HG03097 (cell line): ENCODE results near the gene ASB16.
"Not testable (repeated sequence)": the region's sequence is repeated elsewhere in the genome, so short reads cannot be mapped to it uniquely, and the experiment has no call there.

Source experiments
- ATAC-seq: cut with Tn5 transposase; IDR thresholded peaks from one replicate; pipeline ENCODE4 v1.9.1; 2021; ENCODE audit not compliant: unreplicated experiment, low FRiP score

ASB16 gene

DNA sequence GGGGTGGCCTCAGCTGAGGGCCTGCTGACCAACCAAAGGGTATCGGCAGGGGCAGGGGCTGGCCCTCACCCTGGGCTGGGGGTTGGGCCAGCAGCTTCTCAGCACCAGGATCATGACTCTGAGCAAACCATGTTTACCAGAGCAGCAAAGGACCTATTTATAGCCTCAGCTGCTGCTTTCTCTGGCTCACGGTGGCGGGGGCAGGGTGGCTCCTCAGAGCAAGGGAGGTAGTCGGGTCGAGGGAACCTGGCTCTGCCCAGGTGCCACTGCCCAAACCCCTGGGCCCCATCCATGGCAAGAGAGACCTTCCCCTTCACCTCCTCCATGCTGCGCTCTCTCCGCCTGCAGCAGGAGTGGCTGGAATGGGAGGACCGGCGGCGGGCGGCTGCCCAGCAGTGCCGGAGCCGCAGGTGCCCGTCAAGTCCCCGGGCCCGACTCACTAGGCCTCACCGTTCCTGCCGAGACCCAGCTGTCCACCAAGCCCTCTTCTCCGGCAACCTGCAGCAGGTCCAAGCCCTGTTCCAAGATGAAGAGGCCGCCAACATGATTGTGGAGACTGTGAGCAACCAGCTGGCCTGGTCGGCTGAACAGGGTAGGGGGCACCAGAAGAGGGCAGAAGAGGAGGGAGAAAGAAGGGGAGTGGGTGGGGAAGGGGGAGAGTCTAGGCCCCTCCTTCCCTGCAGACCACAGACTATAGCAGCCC lies at the start of gene ASB16:
TSS of gene ASB16 (plus strand) at position 206 of the 703 bp plus-strand sequence. CDS start at position 292, 86 bp downstream.
- no peak for ATAC-seq

DNA sequence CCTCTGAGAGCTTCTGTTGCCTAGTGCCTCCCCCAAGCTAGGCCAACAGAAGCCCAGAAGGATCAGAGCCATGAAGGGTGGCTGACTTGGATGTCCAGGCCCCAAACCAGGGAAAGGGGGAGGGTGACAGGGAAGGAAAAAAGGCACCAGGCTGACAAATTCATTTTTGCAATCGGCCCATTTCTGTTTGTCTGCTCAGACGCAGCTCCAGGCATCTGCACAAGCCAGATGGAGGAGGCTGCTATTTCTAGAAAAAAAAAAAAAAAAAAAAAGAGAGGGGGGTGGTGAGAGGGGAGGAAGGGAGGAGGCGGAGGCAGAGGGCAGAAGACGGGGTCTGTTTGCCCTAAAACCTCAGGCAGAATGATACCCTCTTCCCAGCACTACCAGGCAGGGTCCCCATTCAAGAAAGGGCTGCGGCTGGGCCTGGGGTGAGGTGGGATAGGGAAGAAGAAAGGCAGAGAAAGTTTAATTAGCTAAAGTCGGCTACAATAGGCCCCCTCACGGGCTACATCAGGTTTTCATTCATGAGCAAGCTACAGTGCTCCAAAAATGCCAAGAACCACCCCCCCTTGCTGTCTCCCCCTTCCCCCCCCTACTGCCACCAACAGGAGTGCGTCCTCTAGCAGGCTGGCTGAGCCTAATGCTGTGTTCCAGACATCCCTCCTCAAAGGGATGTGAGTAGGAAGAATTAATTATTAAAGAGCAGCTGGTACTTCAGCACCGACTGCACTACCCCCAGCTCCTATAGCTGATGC lies 49.5 kb upstream of the ASB16 start:
- no peak for ATAC-seq

GRCh38 chr17:44121997-44122815 lies 48.3 kb upstream of the ASB16 start:
- ATAC-seq, result no peak

DNA sequence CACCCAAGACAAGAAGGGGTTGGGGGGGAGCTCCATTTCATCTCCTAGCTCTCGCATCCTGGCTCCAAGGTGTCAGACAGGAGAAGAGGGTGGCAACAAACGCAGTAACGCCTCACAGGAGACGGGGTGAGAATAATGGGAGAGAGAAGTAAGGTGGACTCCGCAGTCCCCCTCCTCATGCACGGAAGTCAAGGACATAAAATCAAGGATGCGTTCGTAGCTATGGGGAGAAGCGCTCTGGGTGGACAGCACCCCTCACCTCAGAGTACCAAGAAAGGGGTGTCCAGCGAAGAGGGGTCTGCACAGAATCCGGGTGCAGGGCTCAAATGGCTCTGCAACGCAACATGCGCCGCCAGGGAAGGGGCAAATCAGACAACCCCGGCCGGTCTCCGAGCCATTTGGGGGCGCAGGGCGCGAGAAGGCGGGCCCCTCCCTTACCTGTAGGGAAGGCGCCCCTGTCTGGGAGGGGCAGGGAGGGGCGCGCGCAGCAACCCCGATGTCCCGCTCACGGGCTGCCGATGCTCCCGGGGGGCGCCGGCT lies 47.6 kb upstream of the ASB16 start:
- ATAC-seq, result peak; percentile 21

DNA sequence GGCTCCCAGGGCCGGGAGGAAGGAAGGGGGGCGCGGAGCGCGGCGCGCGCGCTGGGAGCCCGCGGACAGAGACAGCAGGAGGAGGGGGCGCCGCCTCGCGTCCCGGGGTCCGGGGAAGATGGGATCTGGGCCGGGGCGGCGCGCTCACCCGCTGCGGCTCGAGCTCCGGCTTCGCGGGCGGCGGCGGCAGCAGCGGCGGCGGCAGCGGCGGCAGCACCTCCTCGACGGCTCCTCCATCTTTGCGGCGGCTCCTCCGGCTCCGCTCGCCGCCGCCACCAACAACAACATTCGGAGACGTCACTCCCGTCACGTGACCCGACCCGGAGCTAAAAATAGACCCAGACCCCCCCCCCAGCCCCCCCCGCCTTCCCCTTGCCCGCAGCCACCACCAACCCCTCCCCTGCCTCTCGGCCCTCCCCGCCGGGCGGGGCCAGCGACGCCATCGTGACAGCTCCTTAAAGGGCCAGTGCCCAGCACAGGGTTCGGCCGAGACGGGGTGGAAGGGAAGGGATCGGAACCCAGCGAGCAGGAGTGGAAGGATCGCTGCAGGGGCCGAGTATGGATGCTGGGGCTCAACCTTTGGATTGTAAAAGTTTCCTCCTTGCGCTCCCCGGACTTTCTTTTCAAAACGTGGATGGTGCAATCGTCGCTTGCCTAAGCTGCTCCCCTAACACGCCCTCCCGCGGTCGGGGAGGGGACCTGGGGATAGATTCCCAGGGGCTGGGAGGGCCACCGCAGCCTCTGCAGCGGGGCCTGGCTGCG lies 47.0 kb upstream of the ASB16 start, which contains the start of gene HDAC5:
TSS of gene HDAC5 (minus strand) at position 286 of the 762 bp plus-strand sequence. CDS start 6,126 bp downstream, outside the sequence.
- ATAC-seq, result peak; percentile 85

DNA sequence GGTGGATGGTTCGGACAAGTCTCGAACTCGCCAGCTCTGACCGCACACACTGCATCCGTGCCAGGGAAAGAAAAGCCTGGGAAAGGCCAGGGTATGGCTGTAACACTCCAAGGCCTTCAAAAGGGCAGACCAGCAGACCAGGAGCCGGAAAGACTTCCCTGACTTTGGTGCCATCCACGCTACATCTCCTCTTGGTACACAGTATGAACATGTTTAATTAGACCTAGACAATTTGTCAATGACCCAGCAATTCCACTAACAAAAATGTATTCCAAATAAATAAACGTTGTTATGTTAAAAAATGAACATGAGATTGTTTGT lies 46.4 kb upstream of the ASB16 start:
- no peak for ATAC-seq

DNA sequence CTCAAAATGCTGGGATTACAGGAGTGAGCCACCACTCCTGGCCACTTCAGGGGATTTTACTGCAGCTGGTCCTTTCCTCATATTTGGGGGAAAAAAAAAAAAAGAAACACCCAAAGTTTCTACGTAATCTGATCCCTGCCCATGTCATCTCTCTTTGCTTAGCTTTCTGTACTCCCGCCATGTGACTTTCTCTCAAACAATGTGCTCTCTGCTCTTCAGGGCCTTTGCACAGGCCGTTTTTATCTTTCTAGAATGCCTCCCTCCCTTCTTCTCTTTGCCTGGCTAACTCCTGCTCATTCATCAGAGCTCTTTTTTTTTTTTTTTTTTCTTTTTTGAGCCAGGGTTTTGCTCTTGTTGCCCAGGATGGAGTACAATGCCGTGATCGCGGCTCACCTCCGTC lies 42.1 kb upstream of the ASB16 start:
- ATAC-seq, result no peak

GRCh38 chr17:44130693-44131349 lies 39.7 kb upstream of the ASB16 start:
- ATAC-seq, result no peak

DNA sequence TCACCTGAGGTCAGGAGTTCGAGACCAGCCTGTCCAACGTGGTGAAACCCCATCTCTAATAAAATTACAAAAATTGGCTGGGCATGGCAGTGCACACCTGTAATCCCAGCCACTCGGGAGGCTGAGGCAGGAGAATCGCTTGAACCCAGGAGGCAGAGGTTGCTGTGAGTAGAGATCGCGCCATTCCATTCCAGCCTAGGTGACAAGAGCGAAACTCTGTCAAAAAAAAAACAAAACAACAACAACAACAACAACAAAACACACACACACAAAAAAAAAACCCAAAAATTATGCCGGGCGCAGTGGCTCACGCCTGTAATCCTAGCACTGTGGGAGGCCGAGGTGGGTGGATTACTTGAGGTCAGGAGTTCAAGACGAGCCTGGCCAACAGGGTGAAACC lies 39.1 kb upstream of the ASB16 start:
- not testable (repeated sequence) for ATAC-seq

DNA sequence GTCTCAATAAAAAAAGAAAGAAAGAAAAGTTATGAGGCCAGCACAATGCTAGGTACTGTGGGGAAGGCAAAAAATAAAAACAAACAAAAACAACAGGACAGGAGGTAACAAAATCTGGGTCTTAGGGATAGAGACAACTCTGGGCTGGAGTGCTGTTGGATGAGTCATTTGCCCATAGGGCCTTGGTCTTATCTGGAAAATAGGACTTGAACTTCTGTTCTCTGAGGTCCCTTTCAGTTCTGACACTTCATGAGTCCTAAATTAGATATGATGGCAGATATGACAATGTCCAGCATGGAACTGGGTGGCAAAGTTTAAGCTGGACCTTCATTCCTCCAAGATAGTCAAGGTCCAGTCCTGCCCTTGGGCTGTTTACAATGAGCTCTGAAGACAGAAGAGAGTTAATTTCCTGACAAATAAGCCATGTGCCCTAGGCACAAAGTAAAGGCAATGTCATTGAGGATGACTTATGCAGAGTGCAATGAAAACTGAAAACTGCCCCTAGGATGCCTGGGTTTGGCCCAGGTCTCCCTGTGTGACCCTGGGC lies 38.2 kb upstream of the ASB16 start:
- no peak for ATAC-seq

DNA sequence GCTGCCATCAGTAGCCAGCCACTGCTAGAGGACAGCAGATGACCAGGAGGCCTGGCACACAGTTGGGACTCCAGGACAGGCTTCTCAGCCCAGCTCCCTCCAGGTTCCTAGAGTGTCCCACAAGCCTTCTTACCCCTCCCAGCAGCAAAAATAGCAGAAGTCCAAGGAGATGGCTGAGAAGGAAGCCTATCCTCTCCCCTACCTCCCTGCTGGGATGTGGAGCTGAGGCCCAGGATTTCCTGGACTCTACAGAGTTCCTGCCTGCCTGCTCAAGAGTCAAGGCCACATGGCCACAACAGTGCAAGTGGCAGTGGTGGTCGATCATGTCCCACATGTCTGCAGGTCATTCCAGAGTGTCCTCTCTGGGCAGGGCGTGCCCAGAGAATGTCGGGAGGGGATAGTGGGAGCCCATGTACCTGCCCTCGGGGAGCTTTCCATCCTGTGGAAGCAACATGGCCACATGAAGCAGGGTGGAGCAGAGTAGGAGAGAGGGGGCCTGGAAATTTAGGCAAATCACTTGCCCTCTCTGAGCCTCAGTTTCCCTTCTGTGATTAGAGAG lies 36.5 kb upstream of the ASB16 start:
- no peak for ATAC-seq

DNA sequence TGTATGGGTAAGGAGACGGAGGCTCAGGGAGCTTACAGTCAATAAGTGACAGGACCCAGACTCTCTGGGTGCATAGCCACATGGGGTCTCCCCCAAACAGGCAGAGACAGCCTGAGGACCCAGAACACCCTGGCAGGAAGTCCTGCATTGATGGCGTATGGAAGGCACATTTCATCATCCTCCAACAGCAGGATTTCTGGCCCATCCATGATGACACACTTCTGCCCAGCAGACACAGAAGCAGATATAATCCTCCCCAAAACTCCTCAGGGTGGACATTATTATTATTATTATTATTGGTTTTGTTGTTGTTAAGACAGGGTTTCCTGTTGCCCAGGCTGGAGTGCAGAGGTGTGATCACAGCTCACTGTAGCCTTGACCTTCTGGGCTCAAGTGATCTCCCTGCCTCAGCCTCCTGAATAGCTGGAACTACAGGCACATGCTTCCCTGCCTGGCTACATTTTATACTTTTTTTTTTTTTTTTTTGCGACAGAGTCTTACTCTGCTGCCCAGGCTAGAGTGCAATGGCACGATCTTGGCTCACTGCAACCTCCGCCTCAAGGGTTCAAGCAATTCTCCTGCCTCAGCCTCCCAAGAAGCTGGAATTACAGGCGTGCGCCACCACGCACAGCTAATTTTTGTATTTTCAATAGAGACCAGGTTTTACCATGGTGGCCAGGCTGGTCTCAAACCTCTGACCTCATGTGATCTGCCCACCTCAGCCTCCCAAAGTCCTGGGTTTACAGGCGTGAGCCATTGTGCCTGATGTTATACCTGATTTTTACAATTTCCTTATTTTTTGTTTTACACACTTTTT lies 35.5 kb upstream of the ASB16 start:
- no peak for ATAC-seq

DNA sequence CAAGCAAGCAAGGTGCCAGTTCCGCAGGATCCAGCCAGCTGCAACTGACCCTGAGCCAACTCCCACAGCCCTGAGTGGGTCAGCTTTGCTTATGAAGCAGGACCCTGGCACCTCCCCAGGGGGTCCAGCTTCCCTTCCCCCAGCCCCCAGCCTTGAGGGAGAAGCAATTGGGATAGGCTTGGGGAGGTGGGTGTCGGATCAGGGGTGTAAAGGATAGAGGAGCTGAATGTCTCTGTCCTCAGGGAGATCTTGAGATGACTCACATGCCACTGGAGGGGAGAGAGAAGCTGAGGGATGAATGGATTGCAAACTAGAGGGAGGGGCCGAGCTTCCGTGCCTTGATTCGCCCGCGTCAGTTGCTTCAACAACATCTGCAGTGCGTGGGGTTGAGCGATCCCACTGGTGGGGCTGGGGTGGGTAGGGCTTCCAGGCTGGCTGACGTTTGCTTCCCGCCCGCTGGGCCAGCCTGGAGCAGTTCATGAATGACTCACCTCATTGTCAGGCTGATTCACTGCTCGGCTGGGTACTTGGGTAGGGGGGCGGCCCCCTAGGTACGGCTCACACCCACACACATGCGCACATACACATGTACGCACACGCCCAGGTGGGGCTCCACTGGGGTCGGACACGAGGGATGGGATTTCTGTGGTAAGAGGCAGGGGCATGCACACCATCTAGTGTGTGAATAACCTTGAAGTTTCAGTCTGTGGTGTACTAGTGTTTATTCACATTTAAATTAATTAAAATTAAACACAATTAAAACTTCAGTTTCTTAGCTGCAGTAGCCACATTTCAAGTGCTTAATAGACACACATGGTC lies 32.4 kb upstream of the ASB16 start:
- no peak for ATAC-seq

DNA sequence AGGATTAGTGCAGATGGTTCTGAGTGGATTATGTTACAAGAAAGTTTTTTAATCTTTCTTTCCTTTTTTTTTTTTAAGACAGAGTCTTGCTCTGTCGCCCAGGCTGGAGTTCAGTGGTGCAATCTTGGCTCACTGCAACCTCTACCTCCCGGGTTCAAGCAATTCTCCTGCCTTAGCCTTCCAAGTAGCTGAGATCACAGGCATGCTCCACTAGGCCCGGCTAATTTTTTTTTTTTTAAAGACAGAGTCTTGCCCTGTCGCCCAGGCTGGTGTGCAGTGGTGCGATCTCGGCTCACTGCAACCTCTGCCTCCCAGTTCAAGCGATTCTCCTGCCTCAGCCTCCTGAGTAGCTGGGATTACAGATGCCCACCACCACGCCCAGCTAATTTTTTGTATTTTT lies 26.6 kb upstream of the ASB16 start:
- ATAC-seq, result not testable (repeated sequence)

- no peak for ATAC-seq
Observed at GRCh38 chr17:44144966-44145739, 25.4 kb upstream of the ASB16 start.

DNA sequence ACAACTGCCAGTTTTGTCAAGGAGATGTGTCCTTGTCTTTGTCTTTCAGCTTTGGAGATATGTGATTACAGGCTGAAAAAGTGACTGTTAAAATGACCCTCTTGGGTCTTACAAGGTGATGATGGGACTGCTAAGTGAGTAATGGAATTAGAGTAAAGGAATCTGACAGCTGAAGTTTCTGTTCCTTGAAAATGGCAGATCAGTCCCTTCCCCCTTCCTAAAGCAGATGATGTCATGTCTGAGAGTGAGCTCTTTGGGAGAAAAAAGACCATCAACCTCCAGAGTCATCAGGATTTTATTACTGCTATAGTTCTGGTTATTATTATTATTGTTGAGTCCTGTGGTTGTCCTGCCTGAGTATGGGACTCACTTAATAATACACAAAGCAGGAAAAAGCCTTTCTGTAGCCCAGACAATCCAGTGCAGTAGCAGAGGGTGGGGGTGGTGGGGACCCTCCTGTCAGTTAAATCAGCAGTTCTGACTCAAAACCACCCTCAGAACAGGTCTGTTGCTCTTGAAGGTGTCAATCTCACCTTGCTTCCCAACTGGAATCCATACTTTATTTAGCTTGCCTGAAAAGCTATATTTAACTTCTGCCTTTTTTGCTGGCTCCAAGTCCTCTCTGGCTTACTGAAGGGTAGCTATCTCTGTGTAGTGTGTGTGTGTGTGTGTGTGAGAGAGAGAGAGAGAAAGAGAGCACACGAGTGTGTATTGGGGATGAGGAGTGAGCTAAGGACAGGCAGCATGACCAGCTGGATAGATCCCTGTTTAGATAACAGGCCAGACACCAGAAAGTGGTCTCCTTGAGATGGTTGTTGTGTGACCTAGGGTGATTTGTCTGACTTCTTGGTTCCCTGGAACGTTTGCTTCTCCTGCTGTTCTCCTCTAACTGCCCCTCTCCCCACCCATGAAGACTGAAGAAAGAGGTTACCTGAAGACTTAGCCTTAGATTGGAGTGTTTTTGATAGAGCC lies 23.8 kb upstream of the ASB16 start:
- ATAC-seq, result no peak
